ENCODE results near the gene XRCC3. TPM values are rescaled to one million over a fixed set of nuclear protein-coding genes. Genes with fewer than 3 reads are reported as not detected.

Gene XRCC3
- total and polyA plus RNA-seq, 10 of the 15 experiments (the other 5 are each of a cell fraction or from before 2014, with no cell fraction given) = 0.37 to 52.0 (median 26.8) TPM

- Histone ChIP-seq H3K79me2 (ENCODE audit: control insufficient read depth, insufficient read depth, low read length) (peaks cover 32% of the 10 kb centered on the region), H3K9ac (ENCODE audit: control insufficient read depth, insufficient read depth, low read length) (no peak overlapping the region), H3K4me2 (ENCODE audit: control insufficient read depth, insufficient read depth) (no peak overlapping the region), H3K27ac (ENCODE audit: control insufficient read depth, insufficient read depth) (no peak overlapping the region), H2AFZ (ENCODE audit: control insufficient read depth, low read depth, low read length) (no peak overlapping the region), H3K9me3 (replicated peaks; ENCODE audit: control insufficient read depth, insufficient read depth, low read length) (no peaks in the 10 kb centered on the region), H3K27me3 (replicated peaks in 1 of 2; ENCODE audit: control insufficient read depth in 2 of 2, insufficient read depth in 2 of 2, low read length in 1 of 2) (no peaks in the 10 kb centered on the region), H4K20me1 (ENCODE audit: control insufficient read depth, insufficient read depth) (no peaks in the 10 kb centered on the region), H3K4me1 (ENCODE audit: control insufficient read depth, insufficient read depth, low read length) (0 out of 2 replicates have a peak, but pooled peaks cover 4% of the 10 kb centered on the region), H3K4me3 (no peak overlapping the region), H3K36me3 (ENCODE audit: control insufficient read depth in 2 of 2, insufficient read depth in 2 of 2, low read length in 1 of 2) (peaks cover 3 to 22% of the 10 kb centered on the region in 2 experiments; a peak in 3 of 4 replicates)
- TF ChIP-seq IRF4 (IDR thresholded peaks at IDR 0.05; ENCODE audit: low read depth, low read length) (no peak), NFYA (IDR thresholded peaks at IDR 0.05; ENCODE audit: borderline replicate concordance, low read depth, low read length) (no peak), CHD4 (IDR thresholded peaks at IDR 0.05) (no peak), SRF (IDR thresholded peaks at IDR 0.05; ENCODE audit: low read depth in 2 of 2, low read length in 2 of 2) (no peak), MEF2B (IDR thresholded peaks at IDR 0.05; ENCODE audit: partially characterized antibody, poor library complexity, severe bottlenecking) (no peak), KDM1A (IDR thresholded peaks at IDR 0.05; ENCODE audit: borderline replicate concordance) (no peak), RELA (IDR thresholded peaks at IDR 0.05; ENCODE audit: borderline replicate concordance, partially characterized antibody) (no peak), ZNF384 (IDR thresholded peaks at IDR 0.05; ENCODE audit: borderline replicate concordance, low read depth, low read length) (no peak), CREM (IDR thresholded peaks at IDR 0.05; ENCODE audit: low read depth) (no peak), MTA3 (IDR thresholded peaks at IDR 0.05; ENCODE audit: borderline replicate concordance, low read length) (no peak), STAT3 (IDR thresholded peaks at IDR 0.05; ENCODE audit: low read depth, low read length) (no peak)
- in situ Hi-C loops (cut with MboI) = no loop called here
- no TSS peak for BruUV-seq (replicated peaks)
- no peak for FAIRE-seq
- ChIA-PET CTCF (no interaction called here), RAD21 (ENCODE audit: unreplicated experiment) (no interaction called here), POLR2A (no interaction called here), SMC1A (ENCODE audit: uncharacterized antibody, unreplicated experiment) (no interaction called here)
- 91% methylated on average over 26 of the region's 27 CpGs for WGBS (ENCODE audit: insufficient coverage, insufficient replicate concordance, low lambda C conversion rate, missing lambda C conversion rate)
- intact Hi-C loops (cut with micrococcal nuclease; ENCODE audit: unreplicated experiment) = no loop called here
- no peak for DNase-seq (ENCODE audit: low read depth, low spot score)
- no peak for ATAC-seq
Measured at GRCh38 chr14:103711516-103712431, 3.5 kb downstream of the XRCC3 start.
